Ammon's horn (tissue), 1 donor: ENCODE results near the gene CXCL13.
A peak's percentile ranks its signal among the peaks of the same experiment; 100 is the strongest.
"Not testable (repeated sequence)": the region's sequence is repeated elsewhere in the genome, so short reads cannot be mapped to it uniquely, and the experiment has no call there.

ENCODE experiments used
- DNase-seq: peaks from one replicate; pipeline ENCODE4 v3.0.0-alpha.2; 2016; ENCODE audit warnings: low spot score

Gene CXCL13

GRCh38 chr4:77605210-77605902, at the start of gene CXCL13:
Gene CXCL13, plus strand, starts transcription at chr4:77605820. Its CDS starts 46 bp downstream, at chr4:77605866.
- no peak for DNase-seq

GRCh38 chr4:77560170-77560569, 45.5 kb upstream of the CXCL13 start:
- no peak for DNase-seq

- DNase-seq = not testable (repeated sequence)
Observed at GRCh38 chr4:77561720-77562119, 43.9 kb upstream of the CXCL13 start.

- no peak for DNase-seq
Observed at GRCh38 chr4:77564231-77564630, 41.4 kb upstream of the CXCL13 start.

- DNase-seq = no peak
Observed at GRCh38 chr4:77566148-77566547, 39.5 kb upstream of the CXCL13 start.

GRCh38 chr4:77567549-77567948, 38.1 kb upstream of the CXCL13 start:
- no peak for DNase-seq

- DNase-seq = not testable (repeated sequence)
Observed at GRCh38 chr4:77570508-77571214, 35.0 kb upstream of the CXCL13 start.

GRCh38 chr4:77576351-77576750, 29.3 kb upstream of the CXCL13 start:
- DNase-seq = no peak

GRCh38 chr4:77578145-77578544, 27.5 kb upstream of the CXCL13 start:
- no peak for DNase-seq

- DNase-seq = no peak
Observed at GRCh38 chr4:77579406-77580076, 26.1 kb upstream of the CXCL13 start.

- no peak for DNase-seq
Observed at GRCh38 chr4:77581724-77582123, 23.9 kb upstream of the CXCL13 start.

GRCh38 chr4:77582156-77582555, 23.5 kb upstream of the CXCL13 start:
- DNase-seq = no peak

GRCh38 chr4:77582711-77583110, 22.9 kb upstream of the CXCL13 start:
- no peak for DNase-seq

GRCh38 chr4:77586951-77587383, 18.7 kb upstream of the CXCL13 start:
- peak; percentile 4 for DNase-seq

- DNase-seq = no peak
Observed at GRCh38 chr4:77590482-77590881, 15.1 kb upstream of the CXCL13 start.

GRCh38 chr4:77591532-77591931, 14.1 kb upstream of the CXCL13 start:
- DNase-seq = no peak

GRCh38 chr4:77593101-77593500, 12.5 kb upstream of the CXCL13 start:
- no peak for DNase-seq

GRCh38 chr4:77593993-77594392, 11.6 kb upstream of the CXCL13 start:
- DNase-seq = no peak

- no peak for DNase-seq
Observed at GRCh38 chr4:77595364-77595973, 10.2 kb upstream of the CXCL13 start.

- DNase-seq = no peak
Observed at GRCh38 chr4:77599378-77599777, 6.2 kb upstream of the CXCL13 start.

- DNase-seq = peak; percentile 38
Observed at GRCh38 chr4:77600521-77601451, 4.8 kb upstream of the CXCL13 start.
